Stimulated activated CD8-positive, alpha-beta memory T cell treated with anti-CD3 and anti-CD28 coated beads, Interleukin-7, amount 100 ng/mL, for 24 hours (primary cell): ENCODE results near the gene GRIFIN.
A peak's percentile ranks its signal among the peaks of the same experiment; 100 is the strongest.

Source experiments
- DNase-seq: peaks from one replicate; pipeline ENCODE4 v3.0.0-alpha.2; 2020; ENCODE audit warnings: low read depth

The GRIFIN gene

DNA sequence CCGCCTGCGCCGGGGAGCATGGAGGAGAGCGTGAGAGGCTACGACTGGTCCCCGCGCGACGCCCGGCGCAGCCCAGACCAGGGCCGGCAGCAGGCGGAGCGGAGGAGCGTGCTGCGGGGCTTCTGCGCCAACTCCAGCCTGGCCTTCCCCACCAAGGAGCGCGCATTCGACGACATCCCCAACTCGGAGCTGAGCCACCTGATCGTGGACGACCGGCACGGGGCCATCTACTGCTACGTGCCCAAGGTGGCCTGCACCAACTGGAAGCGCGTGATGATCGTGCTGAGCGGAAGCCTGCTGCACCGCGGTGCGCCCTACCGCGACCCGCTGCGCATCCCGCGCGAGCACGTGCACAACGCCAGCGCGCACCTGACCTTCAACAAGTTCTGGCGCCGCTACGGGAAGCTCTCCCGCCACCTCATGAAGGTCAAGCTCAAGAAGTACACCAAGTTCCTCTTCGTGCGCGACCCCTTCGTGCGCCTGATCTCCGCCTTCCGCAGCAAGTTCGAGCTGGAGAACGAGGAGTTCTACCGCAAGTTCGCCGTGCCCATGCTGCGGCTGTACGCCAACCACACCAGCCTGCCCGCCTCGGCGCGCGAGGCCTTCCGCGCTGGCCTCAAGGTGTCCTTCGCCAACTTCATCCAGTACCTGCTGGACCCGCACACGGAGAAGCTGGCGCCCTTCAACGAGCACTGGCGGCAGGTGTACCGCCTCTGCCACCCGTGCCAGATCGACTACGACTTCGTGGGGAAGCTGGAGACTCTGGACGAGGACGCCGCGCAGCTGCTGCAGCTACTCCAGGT lies 43.1 kb downstream of the GRIFIN start:
- no peak for DNase-seq

DNA sequence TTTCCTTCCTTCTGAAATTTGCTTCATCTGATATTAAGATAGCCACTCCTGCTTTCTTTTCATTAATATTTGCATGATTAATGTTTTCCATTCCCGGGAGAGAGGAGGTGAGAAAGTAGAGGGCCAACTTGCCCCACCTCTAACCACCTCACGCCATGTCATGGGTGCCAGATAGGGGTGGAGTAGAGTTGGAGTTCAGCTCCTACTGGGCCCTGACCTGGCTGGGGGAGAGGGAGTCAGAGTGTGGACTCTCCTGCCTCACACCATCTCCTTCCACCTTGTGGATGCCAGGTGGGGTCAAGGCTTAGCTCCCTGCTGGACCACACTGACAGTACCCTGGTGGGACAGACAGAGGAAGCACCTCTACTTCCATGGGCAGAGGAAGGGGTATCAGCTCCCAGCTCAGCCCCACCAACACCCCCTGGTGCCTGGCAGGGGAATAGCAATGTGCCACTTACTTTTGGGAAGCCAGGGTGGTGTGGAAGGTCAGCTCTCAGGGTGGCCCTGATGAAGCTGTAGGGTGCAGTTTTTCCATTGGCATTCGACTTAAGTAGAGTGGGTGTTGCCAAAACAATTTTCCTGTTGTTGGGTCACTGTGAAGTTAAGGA lies 44.8 kb downstream of the GRIFIN start:
- DNase-seq: peak; percentile 21

DNA sequence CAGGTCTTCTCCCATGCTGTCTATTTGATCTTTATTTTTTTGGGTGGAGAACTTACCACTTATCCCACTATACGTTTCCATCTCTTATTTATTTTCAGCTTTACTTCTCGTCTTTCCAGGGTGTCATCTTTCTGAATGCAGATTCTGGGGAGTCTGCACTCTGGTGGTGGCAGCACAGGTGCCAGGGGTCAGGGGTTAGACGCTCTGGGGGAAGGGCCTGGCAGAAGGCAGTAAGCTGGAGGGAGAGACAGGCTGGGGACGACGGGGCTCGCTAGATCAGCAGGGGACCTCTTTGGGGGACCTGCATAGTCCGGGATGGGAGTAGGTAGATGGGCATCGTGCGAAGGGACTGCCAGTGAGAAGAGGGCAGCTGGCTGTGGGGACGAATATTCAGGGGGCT lies 50.4 kb downstream of the GRIFIN start:
- DNase-seq: no peak
